T-cell (primary cell): ENCODE data around the gene COL18A1. TPM values are rescaled to one million over a fixed set of nuclear protein-coding genes. Genes with fewer than 3 reads are reported as not detected.

ENCODE experiments used
- ATAC-seq, 4 experiments: fragments of 200-7000 bp in 3 of 4; fragments of 150-1000 bp in 1 of 4; cut with Tn5 transposase; replicated peaks in 1 of 4; 1 replicate in 3 of 4; 2 replicates in 1 of 4; pipeline ENCODE4 v1.10.0; 2021; ENCODE audit warnings: moderate library complexity in 3 of 4, mild to moderate bottlenecking in 2 of 4, moderate number of reproducible peaks in 1 of 4
- CTCF ChIA-PET, 2 donors: fragments of 300-600 bp; sonication (Branson Sonifier 250); formaldehyde crosslinking; loops; one replicate each; lab custom pipeline; 2022; ENCODE audit warnings: antibody characterized with exemption in 2 of 2; lab: Charles Lee
- POLR2A ChIA-PET, 2 donors: fragments of 300-600 bp; sonication (Branson Sonifier 250); formaldehyde crosslinking; loops; one replicate each; lab custom pipeline; 2022; ENCODE audit warnings: antibody characterized with exemption in 2 of 2; lab: Charles Lee
- DNase-seq, 35 experiments: peaks; one replicate each; pipeline versions ENCODE4 v3.0.0 to v3.0.0-alpha.2; 2013 to 2023
- H3K27ac ChIP-seq: one replicate; pipeline ENCODE4 v1.5.1; 2013; ENCODE audit warnings: low read length
- H3K27me3 ChIP-seq, 2 experiments: replicated peaks in 1 of 2; 1 replicate in 1 of 2; 2 replicates in 1 of 2; pipeline versions ENCODE4 v1.6.1 to v1.7.0; 2013; ENCODE audit warnings: low read length in 1 of 2, mixed read lengths in 1 of 2; ENCODE audit not compliant: control insufficient read depth in 2 of 2, insufficient read depth in 2 of 2; ENCODE audit errors: extremely low read depth in 1 of 2
- H3K36me3 ChIP-seq, 2 donors: 1 replicate in 1 of 2; 2 replicates in 1 of 2; pipeline versions ENCODE4 v1.6.1 to v1.7.0; 2013; ENCODE audit warnings: low read length in 1 of 2; ENCODE audit not compliant: control insufficient read depth in 2 of 2, insufficient read depth in 1 of 2; ENCODE audit errors: extremely low read depth in 1 of 2
- H3K4me1 ChIP-seq, 2 experiments: 1 replicate in 1 of 2; 2 replicates in 1 of 2; pipeline versions ENCODE4 v1.6.1 to v1.7.0; 2013; ENCODE audit warnings: low read length in 2 of 2, mixed read lengths in 1 of 2; ENCODE audit not compliant: insufficient read depth in 2 of 2, control insufficient read depth in 1 of 2; ENCODE audit errors: extremely low read depth in 1 of 2
- H3K4me3 ChIP-seq, 2 donors: 1 replicate in 1 of 2; 2 replicates in 1 of 2; pipeline versions ENCODE4 v1.5.1 to v1.7.0; 2013; ENCODE audit warnings: mild to moderate bottlenecking in 2 of 2, low read length in 1 of 2, moderate library complexity in 1 of 2; ENCODE audit not compliant: control insufficient read depth in 1 of 2; ENCODE audit errors: extremely low read depth in 1 of 2
- H3K9me3 ChIP-seq: 2 replicates; pipeline ENCODE4 v1.7.0; 2013
- H3K27ac Mint-ChIP-seq, 2 donors: one replicate each; pipeline ENCODE4 v1.8.0; 2020 to 2021; ENCODE audit warnings: mild to moderate bottlenecking in 2 of 2, mixed read lengths in 2 of 2
- H3K27me3 Mint-ChIP-seq, 2 donors: one replicate each; pipeline ENCODE4 v1.8.0; 2021 to 2022; ENCODE audit warnings: mixed read lengths in 2 of 2
- H3K36me3 Mint-ChIP-seq: one replicate; pipeline ENCODE4 v1.8.0; 2021; ENCODE audit warnings: mixed read lengths
- H3K4me1 Mint-ChIP-seq, 3 donors: one replicate each; pipeline ENCODE4 v1.8.0; 2020 to 2022; ENCODE audit warnings: mixed read lengths in 3 of 3, mild to moderate bottlenecking in 1 of 3
- H3K4me3 Mint-ChIP-seq, 3 donors: one replicate each; pipeline ENCODE4 v1.8.0; 2020 to 2022; ENCODE audit warnings: mild to moderate bottlenecking in 3 of 3, mixed read lengths in 3 of 3, moderate library complexity in 3 of 3
- H3K9me3 Mint-ChIP-seq, 3 donors: one replicate each; pipeline ENCODE4 v1.8.0; 2020 to 2022; ENCODE audit warnings: mixed read lengths in 3 of 3
- WGBS: methylation state at CpG from one replicate; pipeline ENCODE4 v1.1.5; 2013; ENCODE audit warnings: missing lambda C conversion rate; ENCODE audit not compliant: insufficient coverage; 5-methylcytosine and 5-hydroxymethylcytosine counted together
- total RNA-seq, 35 experiments: library from RNA in 6 of 35; stranded (reverse) in 6 of 35; fragments of 120-200 nt in 1 of 35; gene quantifications; one replicate each; pipeline versions ENCODE4 v1.2.1 to v1.2.4 and lab custom pipeline; 2013 to 2026

COL18A1 gene
- total RNA-seq, 5 donors from 2014 or later (not counting 1 experiment from before 2014, with no cell fraction given) = 7.2 to 53.8 (median 10.5) TPM

- H3K9me3 ChIP-seq = no peaks in the 10 kb centered on the region
- Mint-ChIP-seq H3K4me3 (no peak overlapping the region), H3K4me1 (no peaks in the 10 kb centered on the region), H3K27me3 (peaks cover 0 to 3% of the 10 kb centered on the region in 2 donors), H3K9me3 (no peaks in the 10 kb centered on the region), H3K27ac (no peak overlapping the region), H3K36me3 (no peaks in the 10 kb centered on the region)
- no peak overlapping the region for H3K27ac ChIP-seq
- 92% methylated on average over 40 of the region's 45 CpGs for WGBS
- DNase-seq = no peak
- no peaks in the 10 kb centered on the region for H3K4me1 ChIP-seq
- ATAC-seq = no peak
- POLR2A ChIA-PET = no interaction called here
- H3K4me3 ChIP-seq = no peak overlapping the region
- H3K27me3 ChIP-seq = peaks cover 0 to 30% of the 10 kb centered on the region in 2 experiments
- CTCF ChIA-PET = no interaction called here
- H3K36me3 ChIP-seq = no peaks in the 10 kb centered on the region
These were observed 22.6 kb downstream of the COL18A1 start for GRCh38 chr21:45427331-45428271.

GRCh38 chr21:45428534-45428933 is 23.6 kb downstream of the COL18A1 start:
- Mint-ChIP-seq H3K4me3 (no peak overlapping the region), H3K4me1 (no peaks in the 10 kb centered on the region), H3K27ac (no peak overlapping the region), H3K9me3 (no peaks in the 10 kb centered on the region), H3K36me3 (no peaks in the 10 kb centered on the region), H3K27me3 (peaks cover 0 to 4% of the 10 kb centered on the region in 2 donors)
- ChIA-PET CTCF (interaction anchor here (0.6 to 0.7 kb wide), 2 partner anchors 17 to 688 kb away, joined by 3 read pairs; no protein-coding TSS in a partner anchor), POLR2A (no interaction called here)
- Histone ChIP-seq H3K36me3 (no peaks in the 10 kb centered on the region), H3K27me3 (peaks cover 0 to 34% of the 10 kb centered on the region in 2 experiments), H3K9me3 (no peaks in the 10 kb centered on the region), H3K4me1 (no peaks in the 10 kb centered on the region), H3K4me3 (no peak overlapping the region), H3K27ac (no peak overlapping the region)
- WGBS = 90% methylated on average over 9 of the region's 18 CpGs
- ATAC-seq = no peak
- no peak for DNase-seq

GRCh38 chr21:45429221-45430175 is 24.5 kb downstream of the COL18A1 start:
- no peak overlapping the region for H3K27ac Mint-ChIP-seq
- CTCF ChIA-PET = interaction anchor here (0.6 to 0.7 kb wide), 2 partner anchors 18 to 689 kb away, joined by 3 read pairs; no protein-coding TSS in a partner anchor

GRCh38 chr21:45430521-45431501 is 25.8 kb downstream of the COL18A1 start:
- no peak overlapping the region for H3K4me3 Mint-ChIP-seq
- no peak overlapping the region for H3K4me3 ChIP-seq
- 88% methylated on average over 34 of the region's 48 CpGs for WGBS
- peaks cover 0 to 13% of the 10 kb centered on the region in 2 donors for H3K27me3 Mint-ChIP-seq
- DNase-seq = no peak
- H3K36me3 ChIP-seq = no peaks in the 10 kb centered on the region
- no peak for ATAC-seq
- no peak overlapping the region for H3K27ac ChIP-seq
- H3K36me3 Mint-ChIP-seq = no peaks in the 10 kb centered on the region
- peaks cover 2 to 8% of the 10 kb centered on the region in 2 experiments for H3K4me1 ChIP-seq
- no peaks in the 10 kb centered on the region for H3K9me3 ChIP-seq
- ChIA-PET CTCF (no interaction called here), POLR2A (no interaction called here)
- no peaks in the 10 kb centered on the region for H3K9me3 Mint-ChIP-seq
- peaks cover 0 to 49% of the 10 kb centered on the region in 2 experiments for H3K27me3 ChIP-seq
- no peak overlapping the region for H3K27ac Mint-ChIP-seq
- peaks cover 0 to 5% (median under 1%) of the 10 kb centered on the region in 3 donors for H3K4me1 Mint-ChIP-seq

More at GRCh38 chr21:45429221-45430175, 24.5 kb downstream of the COL18A1 start:
- no peaks in the 10 kb centered on the region for H3K9me3 Mint-ChIP-seq
- WGBS = 94% methylated on average over 21 of the region's 32 CpGs
- ATAC-seq (no peak), DNase-seq (no peak)
- no peak overlapping the region for H3K4me3 ChIP-seq
- peaks cover 0 to 2% (median 0%) of the 10 kb centered on the region in 3 donors for H3K4me1 Mint-ChIP-seq
- H3K27me3 ChIP-seq = peaks cover 0 to 40% of the 10 kb centered on the region in 2 experiments
- no peaks in the 10 kb centered on the region for H3K36me3 ChIP-seq
- H3K27ac ChIP-seq = no peak overlapping the region
- H3K4me1 ChIP-seq = no peaks in the 10 kb centered on the region
- H3K4me3 Mint-ChIP-seq = no peak overlapping the region
- POLR2A ChIA-PET = no interaction called here
- H3K27me3 Mint-ChIP-seq = peaks cover 0 to 12% of the 10 kb centered on the region in 2 donors
- no peaks in the 10 kb centered on the region for H3K9me3 ChIP-seq
- no peaks in the 10 kb centered on the region for H3K36me3 Mint-ChIP-seq

GRCh38 chr21:45431781-45432572 is 27.0 kb downstream of the COL18A1 start:
- Histone ChIP-seq H3K9me3 (no peaks in the 10 kb centered on the region), H3K4me1 (peaks cover 4 to 18% of the 10 kb centered on the region in 2 experiments), H3K27me3 (peaks cover 0 to 58% of the 10 kb centered on the region in 2 experiments), H3K27ac (no peak overlapping the region), H3K36me3 (no peaks in the 10 kb centered on the region), H3K4me3 (no peak overlapping the region)
- no peak overlapping the region for H3K27ac Mint-ChIP-seq
- ChIA-PET POLR2A (no interaction called here), CTCF (no interaction called here)
- 93% methylated on average over 14 of the region's 17 CpGs for WGBS
- DNase-seq (no peak), ATAC-seq (no peak)
- H3K9me3 Mint-ChIP-seq = no peaks in the 10 kb centered on the region
- no peak overlapping the region for H3K4me3 Mint-ChIP-seq
- H3K36me3 Mint-ChIP-seq = no peaks in the 10 kb centered on the region
- H3K27me3 Mint-ChIP-seq = peaks cover 0 to 13% of the 10 kb centered on the region in 2 donors
- H3K4me1 Mint-ChIP-seq = peaks cover 0 to 11% (median 6%) of the 10 kb centered on the region in 3 donors
